ENCODE data around the gene LRRFIP1. TPM values are rescaled to one million over a fixed set of nuclear protein-coding genes. Genes with fewer than 3 reads are reported as not detected.
A peak's percentile ranks its signal among the peaks of the same experiment; 100 is the strongest.
"Not testable (repeated sequence)": the region's sequence is repeated elsewhere in the genome, so short reads cannot be mapped to it uniquely, and the experiment has no call there.

The LRRFIP1 gene
- total and polyA plus RNA-seq, 4 experiments from 2014 or later, result 88.0 to 198 (median 117) TPM

DNA sequence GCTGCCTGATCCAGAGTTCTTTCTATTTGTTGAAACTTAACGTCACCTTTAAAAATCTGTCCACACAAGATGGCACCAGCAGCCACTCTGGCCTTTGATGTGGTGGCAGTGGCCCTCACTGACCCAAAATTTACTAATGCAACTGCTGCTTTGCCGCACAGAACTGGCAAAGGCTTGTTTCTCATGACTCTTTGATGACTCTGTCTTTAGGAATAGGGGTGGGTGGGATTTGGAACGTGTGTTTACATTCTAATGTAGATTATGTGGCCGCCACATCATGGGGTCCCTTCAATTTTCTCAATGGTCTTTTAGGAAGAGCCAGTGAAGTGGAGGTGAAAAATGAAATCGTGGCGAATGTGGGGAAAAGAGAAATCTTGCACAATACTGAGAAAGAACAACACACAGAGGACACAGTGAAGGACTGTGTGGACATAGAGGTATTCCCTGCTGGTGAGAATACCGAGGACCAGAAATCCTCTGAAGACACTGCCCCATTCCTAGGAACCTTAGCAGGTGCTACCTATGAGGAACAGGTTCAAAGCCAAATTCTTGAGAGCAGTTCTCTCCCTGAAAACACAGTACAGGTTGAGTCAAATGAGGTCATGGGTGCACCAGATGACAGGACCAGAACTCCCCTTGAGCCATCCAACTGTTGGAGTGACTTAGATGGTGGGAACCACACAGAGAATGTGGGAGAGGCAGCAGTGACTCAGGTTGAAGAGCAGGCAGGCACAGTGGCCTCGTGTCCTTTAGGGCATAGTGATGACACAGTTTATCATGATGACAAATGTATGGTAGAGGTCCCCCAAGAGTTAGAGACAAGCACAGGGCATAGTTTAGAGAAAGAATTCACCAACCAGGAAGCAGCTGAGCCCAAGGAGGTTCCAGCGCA lies 135.2 kb downstream of the LRRFIP1 start:
- DNase-seq; H3K4me1 ChIP-seq (ENCODE audit: insufficient read depth, low read length); H3K4me3 ChIP-seq (ENCODE audit: low read length in 2 of 2); H3K9me3 Mint-ChIP-seq; H3K27me3 Mint-ChIP-seq; intact Hi-C loops (cut with micrococcal nuclease); POLR2A ChIA-PET (ENCODE audit: partially characterized antibody); H3K4me1 Mint-ChIP-seq; H3K27ac ChIP-seq (ENCODE audit: low read depth, low read length); H3K9me3 ChIP-seq (ENCODE audit: control insufficient read depth in 1 of 2, low read length in 2 of 2); H3K4me3 Mint-ChIP-seq; H3K27me3 ChIP-seq (ENCODE audit: insufficient read depth, low read length): not testable (repeated sequence)
- peak overlapping the region in 5 of 7 donors; percentile 6 to 81 (median 48) for H3K27ac Mint-ChIP-seq
- CTCF ChIA-PET (ENCODE audit: partially characterized antibody), result interaction anchor here (1.2 to 2.0 kb wide), 2 partner anchors 18 to 89 kb away, joined by 8 to 10 read pairs; no protein-coding TSS in a partner anchor
- H3K36me3 ChIP-seq (ENCODE audit: insufficient read depth, low read length), result peaks cover 61% of the 10 kb centered on the region
- H3K36me3 Mint-ChIP-seq, result peaks cover 59 to 84% of the 10 kb centered on the region in 2 donors

DNA sequence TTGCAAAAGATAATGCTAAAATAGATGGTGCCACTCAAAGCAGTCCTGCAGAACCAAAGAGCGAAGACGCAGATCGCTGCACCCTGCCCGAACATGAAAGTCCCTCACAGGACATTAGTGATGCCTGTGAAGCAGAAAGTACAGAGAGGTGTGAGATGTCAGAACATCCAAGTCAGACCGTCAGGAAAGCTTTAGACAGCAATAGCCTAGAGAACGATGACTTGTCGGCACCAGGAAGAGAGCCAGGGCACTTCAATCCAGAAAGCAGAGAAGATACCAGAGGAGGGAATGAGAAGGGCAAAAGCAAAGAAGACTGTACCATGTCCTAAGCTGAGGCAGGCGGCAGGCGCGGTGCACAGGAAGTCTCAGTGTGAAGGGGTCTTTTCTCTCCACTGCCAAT lies 136.4 kb downstream of the LRRFIP1 start:
- H3K27ac Mint-ChIP-seq, result peak overlapping the region in 4 of 7 donors; percentile 8 to 68 (median 30)
- intact Hi-C loops (cut with micrococcal nuclease), result no loop called here
- no peak overlapping the region for H3K27ac ChIP-seq (ENCODE audit: low read depth, low read length)
- no peak overlapping the region for H3K4me3 ChIP-seq (ENCODE audit: low read length in 2 of 2)
- no peaks in the 10 kb centered on the region for H3K9me3 ChIP-seq (ENCODE audit: control insufficient read depth in 1 of 2, low read length in 2 of 2)
- no peak overlapping the region for H3K4me3 Mint-ChIP-seq
- peaks cover 5 to 9% (median 6%) of the 10 kb centered on the region in 4 donors for H3K4me1 Mint-ChIP-seq
- ChIA-PET POLR2A (ENCODE audit: partially characterized antibody) (no interaction called here), CTCF (ENCODE audit: partially characterized antibody) (no interaction called here)
- no peaks in the 10 kb centered on the region for H3K9me3 Mint-ChIP-seq
- no peaks in the 10 kb centered on the region for H3K27me3 Mint-ChIP-seq
- H3K27me3 ChIP-seq (ENCODE audit: insufficient read depth, low read length), result no peaks in the 10 kb centered on the region
- peaks cover 58 to 84% of the 10 kb centered on the region in 2 donors for H3K36me3 Mint-ChIP-seq
- H3K4me1 ChIP-seq (ENCODE audit: insufficient read depth, low read length), result no peaks in the 10 kb centered on the region
- H3K36me3 ChIP-seq (ENCODE audit: insufficient read depth, low read length), result peaks cover 50% of the 10 kb centered on the region
- DNase-seq, result no peak

DNA sequence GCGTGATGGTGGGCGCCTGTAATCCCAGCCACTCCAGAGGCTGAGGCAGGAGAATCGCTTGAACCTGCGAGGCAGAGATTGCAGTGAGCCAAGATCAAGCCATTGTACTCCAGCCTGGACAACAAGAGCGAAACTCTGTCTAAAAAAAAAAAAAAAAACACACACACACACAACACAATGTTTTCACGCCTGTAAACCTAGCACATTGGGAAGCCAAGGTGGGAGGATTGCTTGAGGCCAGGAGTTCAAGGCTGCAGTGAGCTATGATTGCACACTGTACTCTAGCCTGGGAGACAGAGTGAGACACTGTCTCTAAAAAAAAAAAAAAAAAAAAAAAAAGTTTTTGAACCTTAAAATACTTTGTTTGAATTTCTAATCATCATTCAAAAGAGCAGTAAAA lies 137.7 kb downstream of the LRRFIP1 start:
- H3K9me3 ChIP-seq (ENCODE audit: control insufficient read depth in 1 of 2, low read length in 2 of 2); DNase-seq; H3K27me3 Mint-ChIP-seq; H3K4me1 Mint-ChIP-seq; H3K4me3 Mint-ChIP-seq; H3K27me3 ChIP-seq (ENCODE audit: insufficient read depth, low read length); H3K27ac Mint-ChIP-seq; H3K4me1 ChIP-seq (ENCODE audit: insufficient read depth, low read length); H3K27ac ChIP-seq (ENCODE audit: low read depth, low read length); CTCF ChIA-PET (ENCODE audit: partially characterized antibody); H3K4me3 ChIP-seq (ENCODE audit: low read length in 2 of 2); intact Hi-C loops (cut with micrococcal nuclease); H3K9me3 Mint-ChIP-seq; POLR2A ChIA-PET (ENCODE audit: partially characterized antibody): not testable (repeated sequence)
- H3K36me3 Mint-ChIP-seq, result peaks cover 58 to 83% of the 10 kb centered on the region in 2 donors
- H3K36me3 ChIP-seq (ENCODE audit: insufficient read depth, low read length), result peaks cover 37% of the 10 kb centered on the region

DNA sequence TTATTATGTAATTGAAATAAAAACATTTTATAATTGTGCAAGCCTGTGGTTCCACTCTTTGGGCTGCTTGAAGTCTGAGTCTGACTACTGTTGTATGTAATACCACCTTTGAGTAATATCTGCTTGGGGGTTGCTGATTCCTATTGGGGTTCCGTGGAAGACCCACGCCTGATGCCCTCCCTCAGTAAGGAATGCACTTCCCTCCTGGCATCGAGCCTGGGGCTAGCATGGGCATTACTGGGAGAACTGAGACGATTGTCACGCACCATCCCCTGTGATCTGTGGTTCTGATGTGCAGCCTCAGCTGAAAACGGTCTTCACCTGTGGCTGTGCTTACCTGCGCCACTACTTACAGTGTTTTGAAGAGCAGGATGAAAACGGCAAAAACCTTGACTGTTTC lies 138.5 kb downstream of the LRRFIP1 start:
- POLR2A ChIA-PET (ENCODE audit: partially characterized antibody), result no interaction called here
- peaks cover 54 to 81% of the 10 kb centered on the region in 2 donors for H3K36me3 Mint-ChIP-seq

DNA sequence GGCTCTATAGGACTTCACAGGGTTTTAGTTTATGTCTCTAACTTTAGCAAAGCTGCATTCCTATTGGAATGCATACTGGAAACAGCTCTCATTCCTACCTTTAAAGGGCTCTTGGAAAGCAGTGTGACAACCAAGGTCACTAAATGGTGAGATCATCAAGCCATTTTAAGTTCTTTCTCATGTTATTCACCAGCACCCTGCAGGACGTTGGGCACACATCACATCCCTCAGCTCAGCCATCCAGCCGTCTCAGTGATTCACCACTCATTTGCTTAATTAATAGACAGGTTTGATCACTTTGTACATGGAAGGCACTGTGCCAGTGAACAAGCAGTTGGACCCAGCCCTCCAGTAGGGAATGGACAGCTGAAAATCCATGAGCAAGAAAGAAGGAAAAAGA lies 139.0 kb downstream of the LRRFIP1 start:
- Mint-ChIP-seq H3K4me1 (peaks cover 3 to 9% (median 7%) of the 10 kb centered on the region in 4 donors), H3K27ac (peak overlapping the region in 4 of 7 donors; percentile 21 to 79 (median 56)), H3K27me3 (no peaks in the 10 kb centered on the region), H3K9me3 (no peaks in the 10 kb centered on the region), H3K4me3 (no peak overlapping the region), H3K36me3 (peaks cover 56 to 80% of the 10 kb centered on the region in 2 donors)
- peaks cover 32% of the 10 kb centered on the region for H3K36me3 ChIP-seq (ENCODE audit: insufficient read depth, low read length)
- CTCF ChIA-PET (ENCODE audit: partially characterized antibody), result interaction anchor here (1.3 to 1.4 kb wide), 2 partner anchors 11 to 13 kb away, joined by 3 to 4 read pairs; no protein-coding TSS in a partner anchor
- H3K4me1 ChIP-seq (ENCODE audit: insufficient read depth, low read length), result no peaks in the 10 kb centered on the region
- no peaks in the 10 kb centered on the region for H3K9me3 ChIP-seq (ENCODE audit: control insufficient read depth in 1 of 2, low read length in 2 of 2)
- no peak overlapping the region for H3K27ac ChIP-seq (ENCODE audit: low read depth, low read length)
- H3K4me3 ChIP-seq (ENCODE audit: low read length in 2 of 2), result no peak overlapping the region
- no peak for DNase-seq
- POLR2A ChIA-PET (ENCODE audit: partially characterized antibody), result no interaction called here
- no peaks in the 10 kb centered on the region for H3K27me3 ChIP-seq (ENCODE audit: insufficient read depth, low read length)
- intact Hi-C loops (cut with micrococcal nuclease), result no loop called here

More for the DNA sequence above, 138.5 kb downstream of the LRRFIP1 start:
- Histone ChIP-seq H3K36me3 (ENCODE audit: insufficient read depth, low read length) (peaks cover 32% of the 10 kb centered on the region), H3K4me1 (ENCODE audit: insufficient read depth, low read length) (no peaks in the 10 kb centered on the region), H3K27me3 (ENCODE audit: insufficient read depth, low read length) (no peaks in the 10 kb centered on the region), H3K27ac (ENCODE audit: low read depth, low read length) (no peak overlapping the region), H3K9me3 (ENCODE audit: control insufficient read depth in 1 of 2, low read length in 2 of 2) (no peaks in the 10 kb centered on the region), H3K4me3 (ENCODE audit: low read length in 2 of 2) (no peak overlapping the region)
- DNase-seq, result no peak
- Mint-ChIP-seq H3K27ac (peak overlapping the region in 3 of 7 donors; percentile 21 to 61 (median 36)), H3K4me3 (no peak overlapping the region), H3K27me3 (no peaks in the 10 kb centered on the region), H3K4me1 (peaks cover 3 to 9% (median 7%) of the 10 kb centered on the region in 4 donors), H3K9me3 (no peaks in the 10 kb centered on the region)
- CTCF ChIA-PET (ENCODE audit: partially characterized antibody), result interaction anchor here (1.4 kb wide), 1 partner anchor 11 kb away, joined by 4 read pairs; no protein-coding TSS in a partner anchor
- intact Hi-C loops (cut with micrococcal nuclease), result no loop called here

DNA sequence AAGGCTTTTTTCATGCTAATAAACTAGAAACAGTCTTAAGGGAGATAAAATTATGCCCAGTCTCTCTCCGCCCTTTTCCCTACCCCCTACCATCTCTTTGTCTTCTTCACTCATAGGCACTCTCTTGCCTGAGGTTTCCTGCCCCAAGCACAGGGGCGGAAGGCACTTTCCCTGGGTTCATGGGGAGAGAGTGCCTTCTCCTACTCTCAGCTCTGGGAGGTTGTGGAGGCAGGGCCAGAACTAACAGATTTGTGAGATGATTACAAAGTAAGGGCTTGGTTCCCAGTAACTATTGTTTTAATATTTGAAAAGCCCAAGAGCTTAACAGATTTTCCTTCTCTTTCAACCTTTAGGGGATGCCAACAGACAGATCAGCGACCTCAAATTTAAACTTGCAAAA lies 145.1 kb downstream of the LRRFIP1 start:
- Histone ChIP-seq H3K27ac (ENCODE audit: low read depth, low read length) (no peak overlapping the region), H3K9me3 (ENCODE audit: control insufficient read depth in 1 of 2, low read length in 2 of 2) (no peaks in the 10 kb centered on the region), H3K4me3 (ENCODE audit: low read length in 2 of 2) (no peak overlapping the region), H3K4me1 (ENCODE audit: insufficient read depth, low read length) (no peaks in the 10 kb centered on the region), H3K27me3 (ENCODE audit: insufficient read depth, low read length) (no peaks in the 10 kb centered on the region), H3K36me3 (ENCODE audit: insufficient read depth, low read length) (peaks cover 22% of the 10 kb centered on the region)
- H3K27me3 Mint-ChIP-seq, result no peaks in the 10 kb centered on the region
- peak overlapping the region in 1 of 7 donors; percentile 5 for H3K27ac Mint-ChIP-seq
- no peaks in the 10 kb centered on the region for H3K9me3 Mint-ChIP-seq
- CTCF ChIA-PET (ENCODE audit: partially characterized antibody), result interaction anchor here (1.7 kb wide), 1 partner anchor 260 kb away, joined by 8 read pairs; no protein-coding TSS in a partner anchor
- H3K4me3 Mint-ChIP-seq, result no peak overlapping the region
- intact Hi-C loops (cut with micrococcal nuclease), result no loop called here
- H3K36me3 Mint-ChIP-seq, result peaks cover 75 to 85% of the 10 kb centered on the region in 2 donors
- H3K4me1 Mint-ChIP-seq, result peaks cover 0 to 5% (median under 1%) of the 10 kb centered on the region in 4 donors
- POLR2A ChIA-PET (ENCODE audit: partially characterized antibody), result no interaction called here
- no peak for DNase-seq

DNA sequence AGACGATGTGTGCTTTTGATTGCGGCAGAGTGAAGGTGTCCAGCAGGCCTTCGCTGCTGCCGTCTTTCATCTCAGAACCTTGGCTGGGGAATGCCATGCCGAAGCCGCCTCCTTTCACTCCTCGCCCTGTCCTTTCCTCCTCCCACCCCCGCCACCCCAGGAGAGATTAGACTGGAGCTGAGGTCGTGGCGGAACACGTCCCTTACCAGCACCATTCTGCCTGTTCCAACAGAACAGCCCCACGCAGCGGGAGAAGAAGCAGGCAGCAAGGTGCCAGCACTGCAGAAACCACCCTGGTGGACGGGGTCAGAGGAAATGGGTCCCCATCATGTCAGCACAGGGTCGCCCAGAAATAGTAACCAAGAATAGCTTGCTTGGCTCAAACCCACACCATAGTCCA lies 146.4 kb downstream of the LRRFIP1 start:
- ChIA-PET CTCF (ENCODE audit: partially characterized antibody) (interaction anchor here (1.2 to 2.1 kb wide), 3 partner anchors 16 to 261 kb away, joined by 3 to 9 read pairs (median 8); no protein-coding TSS in a partner anchor), POLR2A (ENCODE audit: partially characterized antibody) (interaction anchor here (2.1 kb wide), 1 partner anchor 101 kb away, joined by 5 read pairs; no protein-coding TSS in a partner anchor)
- Mint-ChIP-seq H3K9me3 (no peaks in the 10 kb centered on the region), H3K36me3 (peaks cover 76 to 85% of the 10 kb centered on the region in 2 donors), H3K4me1 (peaks cover 0 to 5% (median under 1%) of the 10 kb centered on the region in 4 donors), H3K27ac (peak overlapping the region in 1 of 7 donors; percentile 83), H3K27me3 (no peaks in the 10 kb centered on the region), H3K4me3 (no peak overlapping the region)
- no peak overlapping the region for H3K27ac ChIP-seq (ENCODE audit: low read depth, low read length)
- H3K36me3 ChIP-seq (ENCODE audit: insufficient read depth, low read length), result peaks cover 22% of the 10 kb centered on the region
- H3K4me1 ChIP-seq (ENCODE audit: insufficient read depth, low read length), result no peaks in the 10 kb centered on the region
- H3K27me3 ChIP-seq (ENCODE audit: insufficient read depth, low read length), result no peaks in the 10 kb centered on the region
- DNase-seq, result no peak
- H3K9me3 ChIP-seq (ENCODE audit: control insufficient read depth in 1 of 2, low read length in 2 of 2), result no peaks in the 10 kb centered on the region
- no peak overlapping the region for H3K4me3 ChIP-seq (ENCODE audit: low read length in 2 of 2)
- intact Hi-C loops (cut with micrococcal nuclease), result loop anchor here (1.0 kb wide), 1 partner anchor 101 kb away; no protein-coding TSS in a partner anchor

Data from CD4-positive, alpha-beta memory T cell (primary cell).